GM12864 (cell line): ENCODE data around the gene LTO1.

Source experiments
- DNase-seq: peaks from one replicate; pipeline ENCODE4 v3.0.0-alpha.2; 2011; ENCODE audit warnings: low read depth
- H3K4me3 ChIP-seq: 2 replicates; pipeline ENCODE4 v1.5.1; 2011; ENCODE audit warnings: mild to moderate bottlenecking, low read depth, low read length, control low read depth
- CTCF ChIP-seq: IDR thresholded peaks from 2 replicates; pipeline ENCODE4 v1.5.1; 2011; ENCODE audit warnings: low read depth, mild to moderate bottlenecking, moderate library complexity, low read length, control low read depth, inconsistent platforms; ENCODE audit errors: missing control alignments

The LTO1 gene

GRCh38 chr11:69666752-69667536 is 8.2 kb downstream of the LTO1 start:
- no peak overlapping the region for H3K4me3 ChIP-seq
- TF ChIP-seq CTCF, result no peak
- DNase-seq, result no peak

GRCh38 chr11:69666261-69666660 is 8.9 kb downstream of the LTO1 start:
- DNase-seq, result no peak
- no peak overlapping the region for H3K4me3 ChIP-seq
- TF ChIP-seq CTCF, result no peak

- no peak for TF ChIP-seq CTCF
- H3K4me3 ChIP-seq, result no peak overlapping the region
- no peak for DNase-seq
Measured at GRCh38 chr11:69665669-69666068, 9.5 kb downstream of the LTO1 start.

GRCh38 chr11:69664901-69665300 is 10.3 kb downstream of the LTO1 start:
- no peak for DNase-seq
- no peak overlapping the region for H3K4me3 ChIP-seq
- no peak for TF ChIP-seq CTCF

GRCh38 chr11:69664103-69664775 is 10.9 kb downstream of the LTO1 start:
- no peak overlapping the region for H3K4me3 ChIP-seq
- TF ChIP-seq CTCF, result no peak
- no peak for DNase-seq

- DNase-seq, result no peak
- no peak overlapping the region for H3K4me3 ChIP-seq
- TF ChIP-seq CTCF, result no peak
Measured at GRCh38 chr11:69663326-69663725, 11.8 kb downstream of the LTO1 start.
